HCT116 (cell line): ENCODE measurements around the gene ADGRD1. TPM values are rescaled to one million over a fixed set of nuclear protein-coding genes. Genes with fewer than 3 reads are reported as not detected.

Source experiments
- total RNA-seq: library from RNA; stranded (reverse); gene quantifications from one replicate; pipeline ENCODE4 v1.2.1, GENCODE V29; 2021; ENCODE audit not compliant: unreplicated experiment

The ADGRD1 gene
- total RNA-seq, 1 experiment from 2014 or later, result 0.44 TPM

Other genes starting within 250 kb of the ADGRD1 start
- gene RIMBP2, start 237.6 kb upstream of the ADGRD1 start, total RNA-seq, result not detected
- 19.2 TPM for gene STX2, start 114.7 kb upstream of the ADGRD1 start, total RNA-seq
- 1,420 TPM for gene RAN, start 81.8 kb upstream of the ADGRD1 start, total RNA-seq